Right renal pelvis (tissue), 4 donors: ENCODE results near the gene CYB5B. TPM values are rescaled to one million over a fixed set of nuclear protein-coding genes. Genes with fewer than 3 reads are reported as not detected.
"Not testable (repeated sequence)": the region's sequence is repeated elsewhere in the genome, so short reads cannot be mapped to it uniquely, and the experiment has no call there.

Experiments used
- DNase-seq, 4 donors: peaks; one replicate each; pipeline ENCODE4 v3.0.0-alpha.2; 2013; ENCODE audit warnings: low read depth in 4 of 4, low spot score in 3 of 4, missing footprints in 1 of 4
- polyA plus RNA-seq, 4 donors: library from polyadenylated mRNA; unstranded; fragments of 120-200 nt; gene quantifications; one replicate each; pipeline ENCODE4 v1.2.1, GENCODE V29; 2013; ENCODE audit not compliant: insufficient read length in 4 of 4

Gene CYB5B
- polyA plus RNA-seq, 4 donors, result 120 to 155 (median 154) TPM

- DNase-seq, result not testable (repeated sequence)
Measured at GRCh38 chr16:69441030-69441429, 16.6 kb downstream of the CYB5B start.

- no peak for DNase-seq
Measured at GRCh38 chr16:69443927-69444631, 19.7 kb downstream of the CYB5B start.

- DNase-seq, result no peak
Measured at GRCh38 chr16:69444873-69445517, 20.6 kb downstream of the CYB5B start.

GRCh38 chr16:69448470-69449193 is 24.2 kb downstream of the CYB5B start:
- no peak for DNase-seq

GRCh38 chr16:69451166-69451565 is 26.7 kb downstream of the CYB5B start:
- no peak for DNase-seq

GRCh38 chr16:69453936-69454335 is 29.5 kb downstream of the CYB5B start:
- no peak for DNase-seq

GRCh38 chr16:69463876-69464275 is 39.5 kb downstream of the CYB5B start:
- no peak for DNase-seq

GRCh38 chr16:69465083-69465721 is 40.8 kb downstream of the CYB5B start:
- no peak for DNase-seq

- DNase-seq, result no peak
Measured at GRCh38 chr16:69465881-69466280, 41.5 kb downstream of the CYB5B start.

- no peak for DNase-seq
Measured at GRCh38 chr16:69466547-69466946, 42.1 kb downstream of the CYB5B start.

GRCh38 chr16:69467080-69467479 is 42.7 kb downstream of the CYB5B start:
- no peak for DNase-seq

GRCh38 chr16:69467531-69468204 is 43.2 kb downstream of the CYB5B start:
- DNase-seq, result no peak

- DNase-seq, result no peak
Measured at GRCh38 chr16:69469807-69470561, 45.6 kb downstream of the CYB5B start.

GRCh38 chr16:69471121-69471520 is 46.7 kb downstream of the CYB5B start:
- DNase-seq, result no peak

GRCh38 chr16:69474408-69474807 is 50.0 kb downstream of the CYB5B start:
- DNase-seq, result no peak

GRCh38 chr16:69476920-69477443 is 52.6 kb downstream of the CYB5B start:
- no peak for DNase-seq

GRCh38 chr16:69477546-69477945 is 53.1 kb downstream of the CYB5B start:
- no peak for DNase-seq

- no peak for DNase-seq
Measured at GRCh38 chr16:69478685-69479084, 54.3 kb downstream of the CYB5B start.

GRCh38 chr16:69479775-69480174 is 55.4 kb downstream of the CYB5B start:
- no peak for DNase-seq

GRCh38 chr16:69481901-69482341 is 57.5 kb downstream of the CYB5B start:
- DNase-seq, result peak in 1 of 4 donors; percentile 37
